ENCODE measurements around the gene BCORL1. TPM values are rescaled to one million over a fixed set of nuclear protein-coding genes. Genes with fewer than 3 reads are reported as not detected.

The BCORL1 gene
- total and polyA plus RNA-seq, 2 donors (not counting 3 experiments of a cell fraction or from before 2014, with no cell fraction given), result 1.8 to 13.1 TPM

- Histone ChIP-seq H3K79me2 (ENCODE audit: control insufficient read depth, insufficient read depth, low read length) (no peaks in the 10 kb centered on the region), H3K27ac (ENCODE audit: insufficient read depth, low read depth, low read length) (no peak overlapping the region), H3K9me3 (replicated peaks; ENCODE audit: control insufficient read depth, insufficient read depth, low read length) (no peaks in the 10 kb centered on the region), H3K4me2 (ENCODE audit: insufficient read depth, low read length) (no peak overlapping the region), H3K27me3 (ENCODE audit: control insufficient read depth in 2 of 2, insufficient read depth in 2 of 2, low read length in 2 of 2) (no peaks in the 10 kb centered on the region), H4K20me1 (replicated peaks; ENCODE audit: control insufficient read depth, extremely low read depth, insufficient read depth, low read length) (no peaks in the 10 kb centered on the region), H3K36me3 (ENCODE audit: control insufficient read depth in 2 of 2, extremely low read depth in 1 of 2, insufficient read depth in 2 of 2, low read length in 2 of 2) (no peaks in the 10 kb centered on the region), H2AFZ (ENCODE audit: low read depth, low read length) (no peak overlapping the region), H3K4me3 (replicated peaks in 1 of 3; ENCODE audit: insufficient read depth in 1 of 3, low read depth in 1 of 3, low read length in 3 of 3) (no peak overlapping the region), H3K4me1 (ENCODE audit: control insufficient read depth, extremely low read depth, insufficient read depth, low read length) (no peaks in the 10 kb centered on the region), H3K9ac (replicated peaks; ENCODE audit: extremely low read depth, insufficient read depth, low read length) (no peak overlapping the region), H3K9me1 (replicated peaks; ENCODE audit: control insufficient read depth, extremely low read depth, insufficient read depth, low read length) (no peaks in the 10 kb centered on the region)
- TF ChIP-seq JUN (IDR thresholded peaks at IDR 0.05; ENCODE audit: borderline replicate concordance, insufficient read depth, insufficient read length, low read depth) (no peak), POLR2A (IDR thresholded peaks at IDR 0.05; ENCODE audit: low read depth, low read length) (no peak), GATA2 (IDR thresholded peaks at IDR 0.05; ENCODE audit: insufficient read depth, insufficient read length, low read depth, low read length) (no peak), MYC (IDR thresholded peaks at IDR 0.05; ENCODE audit: low read depth, low read length) (no peak), FOS (IDR thresholded peaks at IDR 0.05; ENCODE audit: borderline replicate concordance, insufficient read depth, low read length) (no peak), EZH2 (IDR thresholded peaks at IDR 0.05; ENCODE audit: borderline replicate concordance, low read depth, low read length, severe bottlenecking) (no peak), POLR2AphosphoS5 (IDR thresholded peaks at IDR 0.05; ENCODE audit: insufficient read depth, low read depth, low read length) (no peak), MAX (IDR thresholded peaks at IDR 0.05; ENCODE audit: insufficient read depth, insufficient read length) (no peak), CTCF (IDR thresholded peaks at IDR 0.05; ENCODE audit: extremely low read depth in 1 of 2, insufficient read depth in 1 of 2, low read depth in 1 of 2, low read length in 2 of 2) (no peak)
- intact Hi-C loops (cut with micrococcal nuclease) (no loop called here), dilution Hi-C loops (cut with MboI; ENCODE audit: extremely low pct_ligation_motif_present, low sequenced_read_pairs) (no loop called here)
- POLR2A ChIA-PET, result no interaction called here
- no peak for FAIRE-seq
- CTCF ChIA-PET, result interaction anchor here (2.1 kb wide), 1 partner anchor 62 kb away, joined by 7 read pairs; no protein-coding TSS in a partner anchor
- BruUV-seq (replicated peaks), result no TSS peak
- DNase-seq (ENCODE audit: low read depth, low spot score), result no peak
Measured at GRCh38 chrX:129987871-129988270, 5.4 kb downstream of the BCORL1 start.

Data from endothelial cell of umbilical vein (primary cell).